ENCODE results near the gene RALA.

DNA sequence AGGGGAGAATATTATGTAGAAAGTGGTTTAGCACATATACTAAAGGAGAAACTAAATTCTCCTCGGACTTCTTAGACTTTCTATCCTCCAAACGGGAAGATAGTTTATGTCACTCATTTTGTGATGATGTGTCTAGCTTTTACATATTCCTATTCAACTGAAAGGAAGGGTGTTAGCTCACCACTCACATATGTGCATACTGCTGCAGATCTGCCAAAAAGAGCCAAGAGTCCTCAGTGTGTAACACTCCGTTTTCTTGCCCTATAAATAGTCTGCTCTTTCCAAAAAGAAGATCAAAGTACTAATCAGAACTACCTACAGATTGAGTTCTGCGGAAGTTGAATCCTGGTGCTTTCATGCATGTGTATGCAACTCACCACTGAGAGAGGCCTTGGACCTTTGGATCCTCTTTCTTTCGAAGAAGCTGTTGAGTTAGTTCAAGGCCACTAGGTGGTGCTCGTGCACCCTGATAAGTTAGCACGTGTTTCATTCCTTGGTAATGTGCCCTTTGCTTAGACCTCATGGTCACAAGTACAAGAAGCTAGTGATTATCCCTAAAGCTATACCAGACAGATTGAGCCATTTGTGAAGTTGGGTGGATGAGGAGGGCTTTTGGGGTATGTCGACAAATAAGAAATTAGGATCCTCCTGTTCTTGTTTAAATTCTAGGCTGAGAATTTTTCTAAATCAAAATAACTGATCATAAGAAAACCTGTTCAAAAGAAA lies 43.1 kb upstream of the RALA start:
- TF ChIP-seq POLR2A (IDR thresholded peaks at IDR 0.05; ENCODE audit: low read depth, low read length) (no peak), PAX5 (IDR thresholded peaks at IDR 0.05; ENCODE audit: insufficient read depth, low read length, severe bottlenecking) (no peak)
